ENCODE results near the gene PDZD11. TPM values are rescaled to one million over a fixed set of nuclear protein-coding genes. Genes with fewer than 3 reads are reported as not detected.
"Not testable (repeated sequence)": the region's sequence is repeated elsewhere in the genome, so short reads cannot be mapped to it uniquely, and the experiment has no call there.

The PDZD11 gene
- polyA plus RNA-seq, 1 of the 3 experiments (the other 2 are of a cell fraction) = 169 TPM

GRCh38 chrX:70324326-70324725 is 34.6 kb upstream of the PDZD11 start:
- H3K27ac ChIP-seq (ENCODE audit: low read depth in 2 of 2, low read length in 1 of 2) = no peak overlapping the region
- TF ChIP-seq ELF1 (IDR thresholded peaks at IDR 0.05) (no peak), EZH2phosphoT487 (IDR thresholded peaks at IDR 0.05; ENCODE audit: borderline replicate concordance, low read depth) (no peak)
- DNase-seq = no peak
- H3K9me3 ChIP-seq = no peaks in the 10 kb centered on the region
- no peak overlapping the region for H3K9ac ChIP-seq
- ChIA-PET CTCF (interaction anchor here (1.1 kb wide), 1 partner anchor 8 kb away, joined by 4 read pairs; no protein-coding TSS in a partner anchor), POLR2A (no interaction called here)
- no peaks in the 10 kb centered on the region for H3K4me1 ChIP-seq (ENCODE audit: control insufficient read depth in 1 of 2, insufficient read depth in 2 of 2, low read depth in 1 of 2, low read length in 1 of 2)
- H3K36me3 ChIP-seq (replicated peaks in 1 of 2; ENCODE audit: control insufficient read depth in 1 of 2, insufficient read depth in 2 of 2, low read length in 1 of 2) = peaks cover 0 to 2% of the 10 kb centered on the region in 2 experiments
- H3K27me3 ChIP-seq (ENCODE audit: insufficient read depth) = no peaks in the 10 kb centered on the region
- H4K20me1 ChIP-seq (ENCODE audit: insufficient read depth) = no peaks in the 10 kb centered on the region
- 48% methylated on average over 2 of the region's 2 CpGs for WGBS (ENCODE audit: low lambda C conversion rate)
- no peaks in the 10 kb centered on the region for H3F3A ChIP-seq (replicated peaks; ENCODE audit: insufficient read depth)
- H3K4me2 ChIP-seq = no peak overlapping the region
- no peaks in the 10 kb centered on the region for H3K9me2 ChIP-seq
- H3K4me3 ChIP-seq (ENCODE audit: low read depth in 2 of 2, low read length in 1 of 2) = no peak overlapping the region
- no peak overlapping the region for H2AFZ ChIP-seq (ENCODE audit: low read depth)
- H3K79me2 ChIP-seq (ENCODE audit: insufficient read depth) = peaks cover 22% of the 10 kb centered on the region; the same call in 1 of the 2 replicates

GRCh38 chrX:70323628-70324027 is 33.9 kb upstream of the PDZD11 start:
- H3K36me3 ChIP-seq (replicated peaks in 1 of 2; ENCODE audit: control insufficient read depth in 1 of 2, insufficient read depth in 2 of 2, low read length in 1 of 2); H2AFZ ChIP-seq (ENCODE audit: low read depth); H3F3A ChIP-seq (replicated peaks; ENCODE audit: insufficient read depth); H3K9me3 ChIP-seq; H3K27me3 ChIP-seq (ENCODE audit: insufficient read depth); H3K9me2 ChIP-seq; H4K20me1 ChIP-seq (ENCODE audit: insufficient read depth); H3K9ac ChIP-seq; H3K4me3 ChIP-seq (ENCODE audit: low read depth in 2 of 2, low read length in 1 of 2); H3K4me2 ChIP-seq; POLR2A ChIA-PET; H3K27ac ChIP-seq (ENCODE audit: low read depth in 2 of 2, low read length in 1 of 2); H3K4me1 ChIP-seq (ENCODE audit: control insufficient read depth in 1 of 2, insufficient read depth in 2 of 2, low read depth in 1 of 2, low read length in 1 of 2); DNase-seq: not testable (repeated sequence)
- H3K79me2 ChIP-seq (ENCODE audit: insufficient read depth) = peaks cover 22% of the 10 kb centered on the region; the same call in 1 of the 2 replicates
- CTCF ChIA-PET = interaction anchor here (1.1 kb wide), 1 partner anchor 9 kb away, joined by 4 read pairs; no protein-coding TSS in a partner anchor
- WGBS (ENCODE audit: low lambda C conversion rate) = 62% methylated on average over 6 of the region's 6 CpGs

GRCh38 chrX:70322784-70323183 is 33.1 kb upstream of the PDZD11 start:
- Histone ChIP-seq H3K36me3 (replicated peaks in 1 of 2; ENCODE audit: control insufficient read depth in 1 of 2, insufficient read depth in 2 of 2, low read length in 1 of 2) (peaks cover 0 to 4% of the 10 kb centered on the region in 2 experiments), H3K79me2 (ENCODE audit: insufficient read depth) (peaks cover 21% of the 10 kb centered on the region; the same call in 1 of the 2 replicates), H3K4me2 (no peak overlapping the region), H2AFZ (ENCODE audit: low read depth) (no peak overlapping the region), H3K4me1 (ENCODE audit: control insufficient read depth in 1 of 2, insufficient read depth in 2 of 2, low read depth in 1 of 2, low read length in 1 of 2) (no peaks in the 10 kb centered on the region), H3K9ac (no peak overlapping the region), H3F3A (replicated peaks; ENCODE audit: insufficient read depth) (no peaks in the 10 kb centered on the region), H3K9me2 (no peaks in the 10 kb centered on the region), H3K27me3 (ENCODE audit: insufficient read depth) (no peaks in the 10 kb centered on the region), H3K4me3 (ENCODE audit: low read depth in 2 of 2, low read length in 1 of 2) (no peak overlapping the region), H4K20me1 (ENCODE audit: insufficient read depth) (no peaks in the 10 kb centered on the region), H3K27ac (ENCODE audit: low read depth in 2 of 2, low read length in 1 of 2) (no peak overlapping the region), H3K9me3 (no peaks in the 10 kb centered on the region)
- ChIA-PET CTCF (no interaction called here), POLR2A (no interaction called here)
- 78% methylated on average over 4 of the region's 4 CpGs for WGBS (ENCODE audit: low lambda C conversion rate)
- TF ChIP-seq EZH2phosphoT487 (IDR thresholded peaks at IDR 0.05; ENCODE audit: borderline replicate concordance, low read depth) = no peak
- no peak for TF ChIP-seq JUND (IDR thresholded peaks at IDR 0.05)
- TF ChIP-seq FOXM1 (IDR thresholded peaks at IDR 0.05; ENCODE audit: low read depth) = no peak
- TF ChIP-seq FOSL2 (IDR thresholded peaks at IDR 0.05; ENCODE audit: borderline replicate concordance, low read depth) = no peak
- no peak for TF ChIP-seq RAD21 (IDR thresholded peaks at IDR 0.05; ENCODE audit: low read length)
- DNase-seq = no peak

GRCh38 chrX:70313503-70313902 is 23.8 kb upstream of the PDZD11 start:
- WGBS (ENCODE audit: low lambda C conversion rate) = 17% methylated on average over 1 of the region's 1 CpG
- CTCF ChIA-PET = no interaction called here
- peaks cover 73% of the 10 kb centered on the region for H3K79me2 ChIP-seq (ENCODE audit: insufficient read depth)

More at GRCh38 chrX:70313503-70313902, 23.8 kb upstream of the PDZD11 start:
- H3K4me3 ChIP-seq (ENCODE audit: low read depth in 2 of 2, low read length in 1 of 2) = no peak overlapping the region
- H3K9me3 ChIP-seq = 0 out of 2 replicates have a peak, but pooled peaks cover 3% of the 10 kb centered on the region
- no peaks in the 10 kb centered on the region; a peak in 1 of 4 replicates for H3K4me1 ChIP-seq (ENCODE audit: control insufficient read depth in 1 of 2, insufficient read depth in 2 of 2, low read depth in 1 of 2, low read length in 1 of 2)
- H3K4me2 ChIP-seq = peak overlapping the region; percentile 27; the same call in 1 of the 2 replicates
- H3F3A ChIP-seq (replicated peaks; ENCODE audit: insufficient read depth) = peaks cover 7% of the 10 kb centered on the region
- H3K27me3 ChIP-seq (ENCODE audit: insufficient read depth) = no peaks in the 10 kb centered on the region
- peak overlapping the region in 1 of 2 experiments; percentile 35; a peak in 2 of 4 replicates for H3K27ac ChIP-seq (ENCODE audit: low read depth in 2 of 2, low read length in 1 of 2)
- no peaks in the 10 kb centered on the region for H3K9me2 ChIP-seq
- H3K9ac ChIP-seq = no peak overlapping the region
- no peak overlapping the region for H2AFZ ChIP-seq (ENCODE audit: low read depth)
- peak; percentile 52; the same call in 1 of the 2 replicates for TF ChIP-seq PBX3 (IDR thresholded peaks at IDR 0.05)
- TF ChIP-seq RCOR1 (IDR thresholded peaks at IDR 0.05; ENCODE audit: low read length) = no peak
- TF ChIP-seq MEF2A (IDR thresholded peaks at IDR 0.05; ENCODE audit: borderline replicate concordance, low read depth) = no peak
- peak; percentile 8; the same call in 1 of the 2 replicates for TF ChIP-seq JUND (IDR thresholded peaks at IDR 0.05)
- TF ChIP-seq NFIC (IDR thresholded peaks at IDR 0.05; ENCODE audit: borderline replicate concordance) = peak; percentile 65; the same call in 1 of the 2 replicates
- no peak for TF ChIP-seq GATA2 (CRISPR knock-in tag; IDR thresholded peaks at IDR 0.05)
- no peak for TF ChIP-seq RAD21 (IDR thresholded peaks at IDR 0.05; ENCODE audit: low read length)
- TF ChIP-seq FOSL2 (IDR thresholded peaks at IDR 0.05; ENCODE audit: borderline replicate concordance, low read depth) = peak; percentile 15; the same call in 1 of the 2 replicates
- POLR2A ChIA-PET = no interaction called here
- H3K36me3 ChIP-seq (replicated peaks in 1 of 2; ENCODE audit: control insufficient read depth in 1 of 2, insufficient read depth in 2 of 2, low read length in 1 of 2) = peaks cover 0 to 9% of the 10 kb centered on the region in 2 experiments
- no peak for DNase-seq
- peaks cover 16% of the 10 kb centered on the region; the same call in 1 of the 2 replicates for H4K20me1 ChIP-seq (ENCODE audit: insufficient read depth)
